ENCODE results near the gene NUCB1.
"Not testable (repeated sequence)": the region's sequence is repeated elsewhere in the genome, so short reads cannot be mapped to it uniquely, and the experiment has no call there.

The NUCB1 gene

DNA sequence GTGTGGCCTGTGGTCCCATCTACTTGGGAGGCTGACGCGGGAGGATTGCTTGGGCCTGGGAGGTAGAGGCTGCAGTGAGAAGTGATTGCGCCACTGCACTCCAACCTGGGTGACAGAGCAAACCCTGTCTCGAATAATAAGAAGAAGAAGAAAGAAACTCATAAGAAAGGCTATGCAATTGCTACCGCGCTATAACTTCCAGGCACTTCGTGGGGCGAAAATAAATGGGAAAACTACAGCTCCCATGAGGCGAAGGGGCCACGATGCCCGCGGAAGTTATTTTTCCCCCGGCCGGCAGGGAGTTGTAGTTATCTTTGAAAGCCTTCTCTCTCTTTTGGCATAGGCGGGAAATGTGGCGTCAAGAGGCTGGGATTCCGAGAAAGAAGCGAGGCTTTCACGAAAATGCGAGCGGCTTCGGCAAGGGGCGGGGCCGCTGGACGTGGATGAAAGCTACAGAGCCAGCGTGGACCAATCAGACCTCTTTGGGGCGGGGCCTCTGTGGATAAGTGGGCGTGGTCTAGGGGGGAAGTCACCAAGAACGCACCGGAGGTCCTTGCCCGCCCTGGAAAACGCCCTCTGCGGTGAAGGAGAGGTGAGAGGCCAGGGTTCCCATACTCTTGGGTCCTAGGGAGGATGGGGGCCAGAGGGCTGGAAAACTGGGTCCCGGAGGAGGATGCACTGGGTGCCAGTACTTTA is at the start of gene NUCB1:
Gene NUCB1, plus strand, starts transcription at position 532 of the 696 bp plus-strand sequence. CDS start 485 bp downstream, outside the sequence.
- peak; percentile 98 for DNase-seq (ENCODE audit: low read depth)

DNA sequence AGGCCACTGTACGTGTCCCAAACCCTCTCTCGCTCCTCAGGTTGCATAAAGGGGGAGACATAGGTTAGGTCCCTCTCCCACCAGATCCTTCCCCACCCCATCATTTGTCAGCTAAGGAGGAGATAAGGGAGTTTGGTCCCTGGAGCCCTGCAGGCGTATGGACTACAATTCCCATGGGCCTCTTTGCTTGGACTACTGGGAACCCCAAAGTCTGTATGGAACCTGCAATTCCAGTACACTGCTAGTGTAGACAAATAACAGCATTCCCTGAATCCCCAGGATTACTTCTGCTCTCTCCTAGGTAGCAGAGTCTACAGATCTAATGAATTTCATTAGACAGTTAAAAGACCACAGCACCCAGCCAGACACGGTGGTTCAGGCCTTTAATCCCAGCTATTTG is 47.8 kb upstream of the NUCB1 start:
- DNase-seq (ENCODE audit: low read depth) = no peak

DNA sequence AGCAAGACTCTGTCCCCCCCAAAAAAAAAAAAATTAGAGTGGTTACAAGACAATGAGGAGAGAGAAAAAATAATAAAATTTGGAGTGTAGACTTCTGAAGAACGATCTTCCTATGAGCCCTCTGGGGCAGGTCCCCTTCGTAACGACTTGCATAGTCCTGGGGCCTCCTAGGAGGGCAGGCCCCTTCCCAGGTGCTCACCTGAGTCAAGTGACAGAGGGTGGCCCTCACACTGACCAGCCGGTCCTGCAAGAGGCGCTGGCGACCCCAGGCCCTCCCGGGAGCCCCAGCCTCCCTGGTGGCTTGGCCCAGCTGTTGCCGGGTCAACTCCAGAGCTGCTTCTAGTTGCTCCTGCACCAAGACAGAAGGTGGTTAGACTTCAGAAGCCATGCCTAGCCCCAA is 46.6 kb upstream of the NUCB1 start:
- DNase-seq (ENCODE audit: low read depth) = no peak

DNA sequence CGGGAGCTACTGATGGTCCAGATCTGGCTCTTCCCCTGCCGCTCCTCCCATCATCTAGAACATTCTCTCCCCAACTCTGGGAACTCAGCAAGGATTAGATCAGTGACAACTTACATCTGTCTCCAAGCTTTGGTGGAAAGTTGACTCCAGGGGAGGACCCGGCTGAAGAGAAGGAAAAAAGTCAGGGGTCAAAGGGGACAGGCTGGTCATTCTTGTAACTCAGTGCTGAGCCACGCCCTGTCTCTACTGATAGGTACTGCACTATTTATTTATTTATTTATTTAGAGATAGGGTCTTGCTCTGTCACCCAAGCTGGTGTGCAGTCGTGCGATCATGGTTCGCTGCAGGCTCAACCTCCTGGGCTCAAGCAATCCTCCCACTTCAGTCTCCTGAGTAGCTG is 46.0 kb upstream of the NUCB1 start:
- no peak for DNase-seq (ENCODE audit: low read depth)

DNA sequence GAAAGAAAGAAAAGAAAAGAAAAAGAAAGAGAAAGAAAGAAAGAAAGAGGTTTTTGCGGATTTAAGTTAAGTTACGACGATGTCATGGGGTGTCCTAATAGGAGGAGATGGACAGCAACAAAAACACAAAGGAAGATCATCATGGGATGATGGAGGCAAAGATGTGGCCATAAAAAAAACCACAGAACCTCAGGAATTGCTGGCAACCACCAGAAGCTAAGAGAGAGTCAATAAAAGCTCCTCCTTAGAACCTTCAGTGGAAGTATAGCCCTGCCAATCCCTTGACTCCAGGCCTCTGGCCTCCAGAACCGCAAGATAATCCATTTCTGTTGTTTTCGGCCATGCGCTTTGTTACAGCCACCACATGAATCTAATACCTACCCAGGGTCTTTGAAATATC is 43.2 kb upstream of the NUCB1 start:
- DNase-seq (ENCODE audit: low read depth) = no peak

DNA sequence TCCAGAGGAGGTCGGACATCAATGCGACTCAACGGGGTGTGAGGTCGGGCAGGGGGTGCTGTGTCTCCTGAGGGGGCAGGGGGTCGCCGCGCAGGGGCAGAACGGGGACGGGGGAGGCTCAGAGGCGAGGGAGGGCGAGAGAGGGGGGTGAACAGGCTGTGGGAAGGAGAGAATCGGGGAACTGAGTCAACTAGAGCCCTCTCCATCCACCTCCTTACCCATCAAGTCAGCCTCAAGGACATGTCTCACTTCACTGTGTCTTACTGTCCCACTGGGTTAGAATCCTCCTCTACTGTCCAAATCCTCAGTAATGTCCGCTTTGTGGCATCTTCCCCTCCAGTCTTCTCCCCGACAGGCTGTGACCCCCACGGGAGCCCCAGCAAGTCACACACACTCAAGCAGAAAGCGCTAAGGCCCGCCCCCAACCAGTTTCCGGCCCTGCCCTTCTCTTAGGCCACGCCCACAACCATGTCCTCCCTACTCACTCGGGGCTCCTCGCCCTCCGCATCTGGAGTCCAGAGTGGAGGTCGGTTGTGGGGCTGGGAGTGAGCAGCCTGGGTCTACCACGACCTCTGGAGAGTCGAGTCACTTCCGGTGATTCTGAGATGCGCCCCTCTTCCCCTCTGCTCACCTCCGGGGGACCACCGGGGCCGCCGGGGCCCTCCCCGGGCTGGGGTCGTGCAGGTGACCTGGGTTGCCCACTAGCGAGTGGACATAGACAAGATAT is 41.0 kb upstream of the NUCB1 start:
- DNase-seq (ENCODE audit: low read depth) = no peak

DNA sequence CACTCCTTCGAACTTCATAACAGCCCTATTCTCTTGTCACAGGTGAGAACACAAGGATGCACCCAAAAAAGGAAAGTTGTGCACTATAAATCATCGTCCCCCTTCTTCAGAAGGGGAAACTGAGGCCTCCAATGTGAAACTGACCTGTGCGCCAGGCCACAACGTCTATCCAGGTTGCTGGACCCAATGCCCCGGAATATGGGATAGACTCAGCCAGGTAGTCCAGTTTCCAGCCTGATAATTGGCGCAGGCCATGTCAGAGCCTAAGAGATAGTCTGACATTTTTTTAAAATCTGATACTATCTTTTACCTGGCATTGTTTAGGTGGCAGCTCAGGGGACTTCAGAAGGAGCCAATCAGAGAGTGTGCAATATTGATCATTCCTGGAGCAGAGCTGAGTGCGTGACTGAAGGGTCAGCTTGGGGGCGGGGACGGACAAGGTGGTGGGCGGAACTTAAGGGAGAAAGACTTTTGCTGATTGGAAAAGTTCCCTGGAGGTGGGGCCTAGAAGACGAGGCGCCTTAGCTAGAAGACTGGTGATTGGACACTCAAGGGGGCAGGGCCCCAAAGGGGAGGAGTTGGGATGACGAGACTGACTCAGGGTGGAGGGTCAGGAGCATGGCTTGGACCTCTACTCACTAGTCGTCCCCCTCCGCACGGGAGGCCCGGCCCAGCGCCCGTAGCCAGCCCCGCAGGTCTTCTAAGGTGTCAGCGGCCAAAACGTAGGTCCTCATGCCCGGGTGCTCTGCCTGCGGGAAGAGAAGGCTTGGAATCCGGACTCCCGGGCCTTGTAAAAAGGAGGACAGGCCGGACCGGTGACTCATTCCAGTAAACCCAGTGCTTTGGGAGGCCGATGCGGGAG is 40.2 kb upstream of the NUCB1 start:
- no peak for DNase-seq (ENCODE audit: low read depth)

DNA sequence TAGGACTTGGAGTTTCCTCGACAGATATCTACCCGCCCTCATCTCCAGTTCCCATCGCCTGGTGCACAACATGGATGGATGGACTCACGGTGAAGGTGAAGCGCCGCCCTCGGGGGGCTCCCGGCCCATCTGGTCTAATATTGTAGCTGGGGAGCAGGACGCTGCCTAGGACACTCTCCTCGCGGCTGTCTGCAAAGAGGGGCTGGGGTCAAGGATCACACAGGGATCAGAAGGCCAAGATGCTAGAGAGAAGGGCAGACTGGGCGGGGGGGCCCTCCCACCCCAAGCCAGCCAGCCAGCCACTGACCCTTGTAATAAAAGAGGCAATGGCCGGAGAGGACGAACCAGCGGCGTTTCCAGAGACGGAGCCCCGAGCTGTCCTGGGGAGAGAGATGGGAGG is 38.8 kb upstream of the NUCB1 start:
- no peak for DNase-seq (ENCODE audit: low read depth)

DNA sequence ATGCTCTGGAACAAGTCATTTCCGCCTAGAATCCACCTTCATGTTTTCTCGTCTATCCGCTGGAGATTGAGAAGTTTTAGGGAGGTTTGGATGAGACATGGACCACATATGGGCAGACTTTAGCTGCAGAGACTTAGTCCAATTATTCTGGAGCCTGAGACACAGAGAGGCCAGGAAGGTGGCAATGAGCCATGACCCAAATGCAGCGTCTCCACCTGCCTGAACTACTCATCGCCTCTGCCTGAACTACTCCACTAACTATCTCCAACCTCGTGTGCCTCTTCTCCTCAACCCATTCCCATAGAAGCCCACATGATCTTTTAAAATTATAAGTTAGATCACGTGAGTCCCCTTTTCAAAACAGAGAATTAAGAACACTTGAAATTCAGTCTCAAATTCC is 37.3 kb upstream of the NUCB1 start:
- DNase-seq (ENCODE audit: low read depth) = no peak

DNA sequence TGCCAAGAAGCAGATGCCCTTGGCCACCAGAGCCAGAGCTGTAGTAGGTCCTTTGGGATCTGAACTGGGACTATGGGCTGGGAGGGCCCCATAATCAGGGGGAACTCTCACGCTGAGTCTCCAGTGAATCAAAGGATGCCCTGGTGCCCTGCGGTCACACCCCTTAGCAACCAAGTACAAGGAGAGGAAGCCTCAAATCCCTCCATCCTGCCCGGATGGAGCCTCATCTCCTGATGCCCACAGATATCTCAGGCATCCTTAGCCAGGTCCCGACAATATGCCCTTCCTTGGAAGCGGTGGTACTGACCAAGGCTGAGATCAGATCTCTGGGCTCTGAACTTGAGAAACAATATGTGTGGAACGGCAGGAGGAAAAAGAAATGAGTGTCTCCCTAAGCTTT is 33.4 kb upstream of the NUCB1 start:
- no peak for DNase-seq (ENCODE audit: low read depth)

DNA sequence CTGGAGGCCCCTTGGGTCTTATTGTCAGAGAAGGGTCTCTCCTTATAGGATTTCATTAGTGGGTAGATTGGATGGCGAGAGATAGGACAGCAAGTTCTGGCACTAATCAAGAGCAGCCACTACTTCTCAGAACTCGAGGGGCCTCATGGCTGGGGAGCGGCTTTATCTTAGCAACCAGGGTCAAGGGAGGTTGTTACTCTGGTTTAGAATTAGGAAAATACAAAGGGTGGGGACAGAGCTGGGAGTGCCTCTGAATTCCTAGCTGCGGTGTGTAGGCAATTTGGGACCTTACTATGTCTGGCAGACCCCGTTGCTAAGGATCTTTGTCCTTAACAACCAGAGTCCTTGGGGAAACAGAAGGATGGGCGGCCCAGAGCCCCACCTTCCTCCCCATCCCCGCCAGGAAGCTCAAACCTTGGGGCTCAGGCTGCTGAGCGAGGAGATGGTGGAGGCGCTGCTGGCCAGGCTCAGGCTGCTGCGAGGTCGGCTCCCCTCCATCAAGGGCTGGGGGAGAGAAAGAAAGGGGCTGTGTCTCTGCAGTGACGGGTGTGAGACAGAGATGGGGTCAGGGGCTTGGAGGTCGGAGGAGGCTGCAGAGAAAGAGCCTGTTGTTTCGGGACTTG is 32.9 kb upstream of the NUCB1 start:
- no peak for DNase-seq (ENCODE audit: low read depth)

DNA sequence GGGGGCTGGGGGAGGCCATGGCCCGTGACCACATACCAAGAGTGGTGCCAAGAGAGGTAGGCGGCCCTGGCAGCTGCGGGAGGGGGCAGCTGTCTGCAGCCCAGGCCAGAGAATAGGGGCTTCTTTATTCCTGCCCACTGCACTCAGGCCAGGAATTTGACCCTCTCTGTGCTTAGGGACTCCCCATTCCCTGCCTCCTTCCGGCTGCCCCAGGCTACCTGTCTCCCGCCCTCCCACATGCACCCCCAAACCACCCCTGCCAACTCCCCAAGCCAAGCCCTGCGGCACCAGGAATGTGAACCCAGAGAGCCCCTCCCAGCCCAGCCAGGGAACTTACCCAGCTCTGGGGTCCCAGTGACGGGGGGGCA is 32.4 kb upstream of the NUCB1 start:
- DNase-seq (ENCODE audit: low read depth) = no peak

DNA sequence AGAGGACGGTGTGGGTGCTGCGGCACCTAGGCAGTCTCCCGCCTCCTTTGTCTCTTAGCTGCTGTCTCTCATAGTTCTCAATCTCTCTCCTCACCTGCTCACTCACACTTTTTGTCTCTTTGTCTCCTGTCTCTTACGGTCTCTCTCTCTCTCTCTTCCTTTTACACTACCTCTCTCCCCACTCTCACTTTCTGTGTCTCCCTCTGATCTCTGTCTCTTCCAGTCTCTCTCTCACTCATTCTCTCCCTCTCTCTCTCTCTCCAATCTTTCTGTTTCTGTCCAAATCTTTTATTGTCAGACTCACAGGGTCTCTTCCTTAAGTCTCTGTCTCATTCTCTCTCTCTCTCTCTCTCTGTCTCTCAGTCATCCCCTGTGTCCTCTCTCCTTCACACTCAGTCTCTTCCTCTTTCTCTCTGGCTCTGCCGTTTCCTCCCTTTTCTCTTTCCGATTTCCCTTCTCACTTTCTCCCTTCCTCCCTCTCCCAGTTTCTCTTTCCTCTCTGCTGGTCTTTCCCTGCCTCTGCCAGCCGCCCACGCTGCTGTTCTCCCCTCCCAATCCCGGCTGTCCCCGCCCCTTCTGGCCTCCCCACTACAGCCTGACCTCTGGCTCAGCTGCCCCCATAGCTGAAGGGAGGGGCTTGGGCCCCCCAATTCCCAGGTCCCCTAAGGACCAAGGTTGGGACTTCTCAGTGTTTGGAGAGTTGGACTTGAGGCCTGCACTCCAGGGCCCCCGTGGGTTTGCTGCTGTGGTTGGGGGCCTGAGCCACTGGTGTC is 31.8 kb upstream of the NUCB1 start, which contains the start of gene PLEKHA4:
Gene PLEKHA4, minus strand, starts transcription at position 504 of the 773 bp plus-strand sequence. CDS start 997 bp downstream, outside the sequence.
- peak; percentile 49 for DNase-seq (ENCODE audit: low read depth)

DNA sequence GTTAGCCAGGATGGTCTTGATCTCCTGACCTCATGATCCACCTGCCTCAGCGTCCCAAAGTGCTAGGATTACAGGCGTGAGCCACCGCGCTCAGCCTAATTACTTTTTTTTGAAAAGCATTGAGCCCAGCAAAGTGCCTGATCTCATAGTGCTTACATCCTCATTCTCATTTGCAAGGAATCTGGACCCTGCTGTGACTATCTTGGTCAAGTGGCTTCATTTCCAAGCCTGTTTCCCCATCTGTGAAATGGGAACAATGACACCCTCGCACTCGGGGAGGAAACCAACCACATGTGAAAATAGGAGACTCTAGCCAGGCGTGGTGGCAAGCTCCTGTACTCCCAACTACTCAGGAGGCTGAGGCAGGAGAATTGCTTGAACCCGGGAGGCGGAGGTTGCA is 30.1 kb upstream of the NUCB1 start:
- DNase-seq (ENCODE audit: low read depth) = no peak

DNA sequence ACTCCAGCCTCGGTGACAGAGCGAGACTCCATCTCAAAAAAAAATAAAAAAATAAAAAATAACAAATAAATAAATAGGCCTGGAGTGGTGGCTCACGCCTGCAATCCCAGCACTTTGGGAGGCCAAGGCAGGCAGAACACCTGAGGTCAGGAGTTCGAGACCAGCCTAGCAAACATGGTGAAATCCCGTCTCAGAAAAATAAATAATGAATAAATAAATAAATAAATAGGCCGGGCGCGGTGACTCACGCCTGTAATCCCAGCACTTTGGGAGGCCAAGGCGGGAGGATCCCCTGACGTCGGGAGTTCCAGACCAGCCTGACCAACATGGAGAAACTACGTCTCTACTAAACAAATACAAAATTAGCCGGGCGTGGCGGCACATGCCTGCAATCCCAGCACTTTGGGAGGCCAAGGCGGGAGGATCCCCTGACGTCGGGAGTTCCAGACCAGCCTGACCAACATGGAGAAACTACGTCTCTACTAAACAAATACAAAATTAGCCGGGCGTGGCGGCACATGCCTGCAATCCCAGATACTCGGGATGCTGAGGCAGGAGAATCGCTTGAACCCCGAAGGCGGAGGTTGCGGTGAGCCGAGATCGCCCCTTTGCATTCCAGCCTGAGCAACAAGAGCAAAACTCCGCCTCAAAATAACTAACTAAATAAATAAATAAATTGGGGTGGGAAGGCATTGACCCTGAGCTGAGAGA is 28.5 kb upstream of the NUCB1 start:
- DNase-seq (ENCODE audit: low read depth) = not testable (repeated sequence)

DNA sequence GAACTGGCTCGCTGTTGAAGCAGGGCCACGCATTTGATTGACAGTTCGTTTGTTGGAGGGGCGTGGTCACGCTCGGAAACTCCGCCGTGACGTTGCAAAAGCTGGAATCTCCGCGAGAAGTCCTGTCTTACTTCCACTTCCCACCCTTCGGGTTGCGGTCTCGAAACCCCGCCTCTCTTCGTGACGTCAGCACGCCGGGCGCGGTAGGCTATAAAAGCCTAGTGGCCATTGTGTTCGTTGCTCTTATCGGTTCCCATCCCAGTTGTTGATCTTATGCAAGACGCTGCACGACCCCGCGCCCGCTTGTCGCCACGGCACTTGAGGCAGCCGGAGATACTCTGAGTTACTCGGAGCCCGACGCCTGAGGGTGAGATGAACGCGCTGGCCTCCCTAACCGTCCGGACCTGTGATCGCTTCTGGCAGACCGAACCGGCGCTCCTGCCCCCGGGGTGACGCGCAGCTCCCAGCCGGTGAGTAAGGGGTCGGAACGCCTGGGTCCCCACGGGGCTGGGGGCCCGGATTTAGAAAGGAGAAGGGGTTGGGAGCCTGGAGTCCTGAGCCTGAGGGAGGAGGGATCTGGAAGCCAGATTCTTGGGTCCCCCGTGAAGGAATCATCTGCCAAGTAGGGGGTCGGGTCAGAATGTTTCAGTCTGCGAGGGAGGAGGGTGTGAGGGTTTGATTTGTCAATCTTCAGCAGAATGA is 27.8 kb upstream of the NUCB1 start, which contains the start of gene PPP1R15A:
Gene PPP1R15A, plus strand, starts transcription at position 240 of the 702 bp plus-strand sequence. CDS start 813 bp downstream, outside the sequence.
- DNase-seq (ENCODE audit: low read depth) = peak; percentile 95

DNA sequence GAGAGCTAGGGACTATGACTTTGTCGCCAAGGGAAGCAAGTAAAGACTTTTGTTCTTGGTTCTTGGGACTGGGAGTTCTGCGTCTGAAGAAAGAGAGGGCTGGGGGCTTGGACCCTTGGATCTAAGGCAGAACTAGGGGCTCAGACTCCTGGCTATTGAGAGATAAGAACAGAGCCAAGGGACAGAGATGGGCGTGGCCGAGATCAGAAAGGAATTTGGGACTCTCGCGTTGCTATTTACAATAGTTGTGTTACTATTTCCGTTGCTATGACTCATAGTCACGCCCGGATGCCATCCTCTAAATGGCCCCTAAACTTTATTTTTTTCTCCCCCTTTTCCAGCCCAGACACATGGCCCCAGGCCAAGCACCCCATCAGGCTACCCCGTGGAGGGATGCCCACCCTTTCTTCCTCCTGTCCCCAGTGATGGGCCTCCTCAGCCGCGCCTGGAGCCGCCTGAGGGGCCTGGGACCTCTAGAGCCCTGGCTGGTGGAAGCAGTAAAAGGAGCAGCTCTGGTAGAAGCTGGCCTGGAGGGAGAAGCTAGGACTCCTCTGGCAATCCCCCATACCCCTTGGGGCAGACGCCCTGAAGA is 27.1 kb upstream of the NUCB1 start:
- peak; percentile 94 for DNase-seq (ENCODE audit: low read depth)

DNA sequence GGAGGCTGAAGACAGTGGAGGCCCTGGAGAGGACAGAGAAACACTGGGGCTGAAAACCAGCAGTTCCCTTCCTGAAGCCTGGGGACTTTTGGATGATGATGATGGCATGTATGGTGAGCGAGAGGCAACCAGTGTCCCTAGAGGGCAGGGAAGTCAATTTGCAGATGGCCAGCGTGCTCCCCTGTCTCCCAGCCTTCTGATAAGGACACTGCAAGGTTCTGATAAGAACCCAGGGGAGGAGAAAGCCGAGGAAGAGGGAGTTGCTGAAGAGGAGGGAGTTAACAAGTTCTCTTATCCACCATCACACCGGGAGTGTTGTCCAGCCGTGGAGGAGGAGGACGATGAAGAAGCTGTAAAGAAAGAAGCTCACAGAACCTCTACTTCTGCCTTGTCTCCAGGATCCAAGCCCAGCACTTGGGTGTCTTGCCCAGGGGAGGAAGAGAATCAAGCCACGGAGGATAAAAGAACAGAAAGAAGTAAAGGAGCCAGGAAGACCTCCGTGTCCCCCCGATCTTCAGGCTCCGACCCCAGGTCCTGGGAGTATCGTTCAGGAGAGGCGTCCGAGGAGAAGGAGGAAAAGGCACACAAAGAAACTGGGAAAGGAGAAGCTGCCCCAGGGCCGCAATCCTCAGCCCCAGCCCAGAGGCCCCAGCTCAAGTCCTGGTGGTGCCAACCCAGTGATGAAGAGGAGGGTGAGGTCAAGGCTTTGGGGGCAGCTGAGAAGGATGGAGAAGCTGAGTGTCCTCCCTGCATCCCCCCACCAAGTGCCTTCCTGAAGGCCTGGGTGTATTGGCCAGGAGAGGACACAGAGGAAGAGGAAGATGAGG is 26.4 kb upstream of the NUCB1 start:
- DNase-seq (ENCODE audit: low read depth) = no peak

Measured in iris pigment epithelial cell (primary cell).